H9 (cell line): ENCODE measurements around the gene NDP. TPM values are rescaled to one million over a fixed set of nuclear protein-coding genes. Genes with fewer than 3 reads are reported as not detected.

Experiments used
- DNase-seq: peaks from one replicate; pipeline ENCODE4 v3.0.0-alpha.2; 2017
- H2AFZ ChIP-seq: one replicate; pipeline ENCODE4 v1.6.1; 2013; ENCODE audit warnings: mild to moderate bottlenecking, low read length, control low read depth, moderate library complexity
- H2AK5ac ChIP-seq: 2 replicates; pipeline ENCODE4 v1.6.1; 2013; ENCODE audit warnings: low read length, control low read depth, mixed read lengths; ENCODE audit not compliant: insufficient read length
- H2BK120ac ChIP-seq: one replicate; pipeline ENCODE4 v1.6.1; 2013; ENCODE audit warnings: low read depth, mild to moderate bottlenecking, low read length, control low read depth, inconsistent platforms; ENCODE audit not compliant: poor library complexity, severe bottlenecking
- H2BK12ac ChIP-seq: 2 replicates; pipeline ENCODE4 v1.6.1; 2013; ENCODE audit warnings: low read length, control low read depth, mixed read lengths, low read depth; ENCODE audit not compliant: insufficient read length
- H2BK15ac ChIP-seq: 2 replicates; pipeline ENCODE4 v1.6.1; 2013; ENCODE audit warnings: low read depth, low read length, control low read depth
- H2BK20ac ChIP-seq: one replicate; pipeline ENCODE4 v1.6.1; 2013; ENCODE audit warnings: low read depth, mild to moderate bottlenecking, low read length, control low read depth, inconsistent platforms; ENCODE audit not compliant: poor library complexity, severe bottlenecking
- H2BK5ac ChIP-seq: 2 replicates; pipeline ENCODE4 v1.6.1; 2013; ENCODE audit warnings: low read length, control low read depth, mixed read lengths; ENCODE audit not compliant: insufficient read length
- H3K14ac ChIP-seq: 2 replicates; pipeline ENCODE4 v1.6.1; 2013; ENCODE audit warnings: low read length, control low read depth; ENCODE audit not compliant: insufficient read depth
- H3K18ac ChIP-seq: 2 replicates; pipeline ENCODE4 v1.6.1; 2013; ENCODE audit warnings: low read depth, mild to moderate bottlenecking, mixed read lengths, low read length, control low read depth; ENCODE audit not compliant: insufficient read length
- H3K23ac ChIP-seq: 2 replicates; pipeline ENCODE4 v1.6.1; 2013; ENCODE audit warnings: low read length, control low read depth, mixed read lengths, low read depth; ENCODE audit not compliant: insufficient read length
- H3K23me2 ChIP-seq: 2 replicates; pipeline ENCODE4 v1.6.1; 2013; ENCODE audit warnings: low read depth, mild to moderate bottlenecking, mixed read lengths, low read length, control low read depth; ENCODE audit not compliant: insufficient read length, poor library complexity, severe bottlenecking
- H3K27ac ChIP-seq: 2 replicates; pipeline ENCODE4 v1.5.1; 2013; ENCODE audit warnings: low read length, control low read depth, mixed read lengths, low read depth; ENCODE audit not compliant: insufficient read length
- H3K27me3 ChIP-seq: 2 replicates; pipeline ENCODE4 v1.6.1; 2013; ENCODE audit warnings: low read length, control low read depth, inconsistent platforms; ENCODE audit not compliant: insufficient read depth
- H3K4ac ChIP-seq: 2 replicates; pipeline ENCODE4 v1.6.1; 2013; ENCODE audit warnings: low read depth, mild to moderate bottlenecking, control low read depth, inconsistent platforms, low read length, moderate library complexity
- H3K4me1 ChIP-seq: 2 replicates; pipeline ENCODE4 v1.6.1; 2013; ENCODE audit warnings: low read length, control low read depth, inconsistent platforms; ENCODE audit not compliant: insufficient read depth
- H3K4me2 ChIP-seq: 2 replicates; pipeline ENCODE4 v1.6.1; 2013; ENCODE audit warnings: low read length, control low read depth, mixed read lengths; ENCODE audit not compliant: insufficient read length, insufficient read depth
- H3K56ac ChIP-seq: 2 replicates; pipeline ENCODE4 v1.6.1; 2013; ENCODE audit warnings: low read depth, mild to moderate bottlenecking, mixed read lengths, low read length, control low read depth; ENCODE audit not compliant: insufficient read length
- H3K79me1 ChIP-seq: 2 replicates; pipeline ENCODE4 v1.6.1; 2013; ENCODE audit warnings: low read depth, mild to moderate bottlenecking, moderate library complexity, low read length, control low read depth, inconsistent platforms; ENCODE audit not compliant: insufficient read depth, poor library complexity, severe bottlenecking
- H3K79me2 ChIP-seq: 2 replicates; pipeline ENCODE4 v1.6.1; 2013; ENCODE audit warnings: low read length, control low read depth, inconsistent platforms; ENCODE audit not compliant: insufficient read depth
- H3K9ac ChIP-seq: 2 replicates; pipeline ENCODE4 v1.6.1; 2013; ENCODE audit warnings: low read length, control low read depth, mixed read lengths; ENCODE audit not compliant: insufficient read length; ENCODE audit errors: extremely low read depth
- H3K9me3 ChIP-seq: one replicate; pipeline ENCODE4 v1.6.1; 2013; ENCODE audit warnings: low read depth, low read length, inconsistent platforms; ENCODE audit not compliant: control insufficient read depth
- H3T11ph ChIP-seq: one replicate; pipeline ENCODE4 v1.6.1; 2013; ENCODE audit warnings: mild to moderate bottlenecking, low read length, control low read depth, inconsistent platforms
- H4K20me1 ChIP-seq: one replicate; pipeline ENCODE4 v1.6.1; 2013; ENCODE audit not compliant: control insufficient read depth, insufficient read length, insufficient read depth
- H4K5ac ChIP-seq: 2 replicates; pipeline ENCODE4 v1.6.1; 2013; ENCODE audit warnings: low read depth, mild to moderate bottlenecking, mixed read lengths, low read length, control low read depth; ENCODE audit not compliant: insufficient read length
- H4K8ac ChIP-seq: replicated peaks from 2 replicates; pipeline ENCODE4 v1.6.1; 2013; ENCODE audit warnings: low read length, control low read depth, mixed read lengths, low read depth; ENCODE audit not compliant: insufficient read length
- H4K91ac ChIP-seq: 2 replicates; pipeline ENCODE4 v1.6.1; 2013; ENCODE audit warnings: low read depth, mild to moderate bottlenecking, moderate library complexity, mixed read lengths, low read length, control low read depth; ENCODE audit not compliant: insufficient read length
- H3K27ac Mint-ChIP-seq, 3 experiments: 2 replicates in 2 of 3; 3 replicates in 1 of 3; pipeline ENCODE4 v1.8.0; 2020 to 2021; ENCODE audit warnings: mixed read lengths in 3 of 3, mild to moderate bottlenecking in 1 of 3, moderate library complexity in 1 of 3
- H3K27me3 Mint-ChIP-seq: 2 replicates; pipeline ENCODE4 v1.8.0; 2021; ENCODE audit warnings: low read depth, mild to moderate bottlenecking, moderate library complexity, mixed read lengths
- H3K36me3 Mint-ChIP-seq, 3 experiments: 2 replicates in 2 of 3; 3 replicates in 1 of 3; pipeline ENCODE4 v1.8.0; 2020 to 2021; ENCODE audit warnings: low read depth in 3 of 3, mixed read lengths in 3 of 3; ENCODE audit not compliant: insufficient read depth in 1 of 3
- H3K4me1 Mint-ChIP-seq, 2 experiments: 2 replicates each; pipeline ENCODE4 v1.8.0; 2020; ENCODE audit warnings: mixed read lengths in 2 of 2
- H3K4me3 Mint-ChIP-seq, 2 experiments: 2 replicates in 1 of 2; 3 replicates in 1 of 2; pipeline ENCODE4 v1.8.0; 2020 to 2021; ENCODE audit warnings: mild to moderate bottlenecking in 2 of 2, mixed read lengths in 2 of 2, moderate library complexity in 1 of 2
- H3K9me3 Mint-ChIP-seq, 2 experiments: 2 replicates in 1 of 2; 3 replicates in 1 of 2; pipeline ENCODE4 v1.8.0; 2020; ENCODE audit warnings: mild to moderate bottlenecking in 2 of 2, mixed read lengths in 2 of 2, moderate library complexity in 1 of 2
- WGBS: extraction: QIAGEN DNeasy Blood & Tissue Kit; methylation state at CpG from one replicate; pipeline ENCODE4 v1.1.7; 2013; ENCODE audit warnings: missing lambda C conversion rate, low lambda C conversion rate, mixed read lengths; ENCODE audit not compliant: insufficient read length; ENCODE audit errors: extremely low coverage; 5-methylcytosine and 5-hydroxymethylcytosine counted together
- total RNA-seq: library from RNA; stranded (reverse); gene quantifications from 2 replicates; pipeline ENCODE4 v1.2.1, GENCODE V29; 2021
- TF ChIP-seq, protein P1 (sequence below): fragments of 200-600 bp; sonication (generic); conservative IDR thresholded peaks from 3 replicates; pipeline ENCODE4 v1.8.0; 2021; ENCODE audit warnings: antibody characterized with exemption, mild to moderate bottlenecking

NDP gene
- total RNA-seq, 1 experiment from 2014 or later = not detected

DNA sequence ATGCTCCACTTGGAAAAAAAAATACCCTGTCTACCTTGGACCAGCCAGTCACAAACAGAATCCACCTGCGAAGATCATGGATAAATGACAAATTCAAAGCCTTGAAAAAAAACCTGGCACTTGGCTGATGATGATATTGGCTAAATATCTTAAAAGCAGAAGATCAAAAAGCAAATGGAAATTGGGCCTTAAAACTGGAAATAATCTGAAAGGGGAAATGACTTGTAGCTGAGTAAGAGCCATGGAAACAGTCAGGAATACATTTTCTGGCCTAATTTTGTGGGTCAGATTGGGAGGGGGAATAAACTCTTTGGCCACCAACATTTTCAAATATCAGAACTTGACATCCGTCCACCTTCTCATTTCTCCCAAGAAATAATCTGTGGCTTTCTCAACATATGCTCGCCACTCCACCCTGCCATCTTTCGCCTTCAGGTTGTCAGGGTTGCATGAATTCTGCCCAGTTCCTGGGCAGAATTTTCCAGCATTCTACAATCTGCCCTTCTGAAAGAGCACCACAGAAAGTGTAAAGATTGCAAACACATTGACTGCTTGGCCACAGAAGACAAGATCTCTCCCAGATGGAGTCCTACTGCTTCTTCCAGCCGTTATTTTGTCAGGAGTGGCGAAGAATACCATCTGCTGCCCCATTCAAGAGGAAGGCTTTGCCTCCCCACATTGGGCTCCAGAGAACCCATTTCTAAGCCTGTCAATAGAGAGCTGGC is 1.7 kb upstream of the NDP start:
- H3K56ac ChIP-seq = no peak overlapping the region
- WGBS = no CpG with 5 or more reads among the region's 6 CpGs
- Mint-ChIP-seq H3K4me3 (no peak overlapping the region), H3K27ac (no peak overlapping the region), H3K36me3 (peaks cover 0 to 3% (median 3%) of the 10 kb centered on the region in 3 experiments; a peak in 3 of 7 replicates), H3K9me3 (peaks cover 65 to 75% of the 10 kb centered on the region in 2 experiments), H3K4me1 (peaks cover 10 to 21% of the 10 kb centered on the region in 2 experiments), H3K27me3 (peaks cover 40% of the 10 kb centered on the region)
- H2BK15ac ChIP-seq = no peak overlapping the region
- no peak overlapping the region for H4K8ac ChIP-seq
- no peak overlapping the region for H3K9ac ChIP-seq
- H3K4me1 ChIP-seq = no peaks in the 10 kb centered on the region
- no peaks in the 10 kb centered on the region for H4K20me1 ChIP-seq
- no peak overlapping the region for H3K4me2 ChIP-seq
- TF ChIP-seq, protein P1, sequence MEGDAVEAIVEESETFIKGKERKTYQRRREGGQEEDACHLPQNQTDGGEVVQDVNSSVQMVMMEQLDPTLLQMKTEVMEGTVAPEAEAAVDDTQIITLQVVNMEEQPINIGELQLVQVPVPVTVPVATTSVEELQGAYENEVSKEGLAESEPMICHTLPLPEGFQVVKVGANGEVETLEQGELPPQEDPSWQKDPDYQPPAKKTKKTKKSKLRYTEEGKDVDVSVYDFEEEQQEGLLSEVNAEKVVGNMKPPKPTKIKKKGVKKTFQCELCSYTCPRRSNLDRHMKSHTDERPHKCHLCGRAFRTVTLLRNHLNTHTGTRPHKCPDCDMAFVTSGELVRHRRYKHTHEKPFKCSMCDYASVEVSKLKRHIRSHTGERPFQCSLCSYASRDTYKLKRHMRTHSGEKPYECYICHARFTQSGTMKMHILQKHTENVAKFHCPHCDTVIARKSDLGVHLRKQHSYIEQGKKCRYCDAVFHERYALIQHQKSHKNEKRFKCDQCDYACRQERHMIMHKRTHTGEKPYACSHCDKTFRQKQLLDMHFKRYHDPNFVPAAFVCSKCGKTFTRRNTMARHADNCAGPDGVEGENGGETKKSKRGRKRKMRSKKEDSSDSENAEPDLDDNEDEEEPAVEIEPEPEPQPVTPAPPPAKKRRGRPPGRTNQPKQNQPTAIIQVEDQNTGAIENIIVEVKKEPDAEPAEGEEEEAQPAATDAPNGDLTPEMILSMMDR = no peak
- H2AFZ ChIP-seq = no peak overlapping the region
- H2AK5ac ChIP-seq = no peak overlapping the region
- peaks cover 18% of the 10 kb centered on the region for H3K9me3 ChIP-seq
- H4K5ac ChIP-seq = no peak overlapping the region
- no peak overlapping the region for H3K14ac ChIP-seq
- H3K27ac ChIP-seq = no peak overlapping the region
- no peak overlapping the region for H2BK5ac ChIP-seq
- no peak overlapping the region for H3K18ac ChIP-seq
- no peak overlapping the region for H3K4ac ChIP-seq
- no peak overlapping the region for H3T11ph ChIP-seq
- no peak overlapping the region for H2BK120ac ChIP-seq
- H3K27me3 ChIP-seq = no peaks in the 10 kb centered on the region
- H2BK20ac ChIP-seq = no peak overlapping the region
- no peak for DNase-seq
- no peaks in the 10 kb centered on the region for H3K79me1 ChIP-seq
- H2BK12ac ChIP-seq = no peak overlapping the region
- H3K23ac ChIP-seq = no peak overlapping the region
- H3K79me2 ChIP-seq = no peaks in the 10 kb centered on the region
- H4K91ac ChIP-seq = no peak overlapping the region
- H3K23me2 ChIP-seq = no peaks in the 10 kb centered on the region
